Inflammatory macrophage treated with lipopolysaccharide for 4 hours (primary cell): ENCODE data around the gene EFR3B.
A peak's percentile ranks its signal among the peaks of the same experiment; 100 is the strongest.

ENCODE experiments used
- DNase-seq: peaks from one replicate; pipeline ENCODE4 v3.0.0-alpha.2; 2020

Gene EFR3B

DNA sequence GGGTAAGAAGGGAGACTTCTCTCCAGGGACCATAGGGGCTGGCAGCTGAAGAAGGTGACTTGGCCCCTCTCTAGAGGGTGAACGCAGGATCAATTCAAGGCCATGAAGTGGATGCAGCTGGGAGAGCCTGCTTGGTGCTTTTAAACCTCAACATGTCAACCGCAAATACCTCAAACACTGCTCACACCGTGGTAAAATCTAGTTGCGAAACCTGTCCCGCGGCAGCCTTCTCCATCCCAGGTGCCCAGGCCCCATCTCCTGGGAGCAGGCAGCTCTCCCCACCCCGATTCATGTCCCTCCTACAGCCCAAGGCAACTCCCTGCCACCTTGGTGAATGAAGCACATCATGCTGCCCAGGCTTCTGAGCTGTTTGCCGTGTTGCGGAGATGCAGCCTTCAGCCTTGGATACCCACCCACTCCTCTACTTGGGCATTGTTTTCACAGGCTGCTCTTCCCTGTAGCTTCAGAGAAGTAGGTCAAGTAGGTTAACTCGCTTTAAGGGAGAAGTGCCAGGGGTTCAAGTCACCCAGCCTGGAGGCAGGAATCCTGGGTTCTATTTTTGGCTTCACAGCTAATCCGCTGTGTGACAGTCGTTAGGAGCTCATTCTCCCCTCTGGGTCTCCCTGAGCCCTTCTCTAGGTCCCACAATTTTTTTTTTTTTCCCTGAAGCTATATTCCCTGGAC is 6.2 kb upstream of the EFR3B start:
- DNase-seq: no peak

- DNase-seq: no peak
Observed at GRCh38 chr2:25036221-25036559, 5.7 kb upstream of the EFR3B start.

GRCh38 chr2:25039126-25039525 is 2.8 kb upstream of the EFR3B start:
- DNase-seq: no peak

- DNase-seq: peak; percentile 38
Observed at GRCh38 chr2:25041307-25041927, 459 bp upstream of the EFR3B start.

GRCh38 chr2:25042321-25043240 is 705 bp downstream of the EFR3B start:
- DNase-seq: peak; percentile 20

GRCh38 chr2:25043241-25043867 is 1.5 kb downstream of the EFR3B start:
- DNase-seq: peak; percentile 42

DNA sequence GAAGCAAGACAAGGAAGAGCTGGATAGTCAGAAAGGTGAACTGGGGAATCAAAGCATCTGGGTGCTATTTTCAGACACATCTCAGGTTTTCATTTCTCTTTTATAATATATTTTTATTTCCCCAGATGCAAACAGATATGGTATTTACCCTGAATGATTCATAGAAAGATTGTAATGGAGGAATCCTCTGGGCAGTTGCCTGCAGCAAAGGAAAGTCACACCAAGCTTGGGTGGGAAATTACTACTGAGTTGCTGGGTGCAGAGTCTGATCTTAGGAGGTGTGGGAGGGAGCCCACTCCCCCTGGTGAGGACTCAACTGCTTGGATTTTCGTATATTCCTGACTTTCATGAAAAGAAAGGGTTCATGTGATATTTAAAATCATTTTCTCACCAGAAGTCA is 2.1 kb downstream of the EFR3B start:
- no peak for DNase-seq

DNA sequence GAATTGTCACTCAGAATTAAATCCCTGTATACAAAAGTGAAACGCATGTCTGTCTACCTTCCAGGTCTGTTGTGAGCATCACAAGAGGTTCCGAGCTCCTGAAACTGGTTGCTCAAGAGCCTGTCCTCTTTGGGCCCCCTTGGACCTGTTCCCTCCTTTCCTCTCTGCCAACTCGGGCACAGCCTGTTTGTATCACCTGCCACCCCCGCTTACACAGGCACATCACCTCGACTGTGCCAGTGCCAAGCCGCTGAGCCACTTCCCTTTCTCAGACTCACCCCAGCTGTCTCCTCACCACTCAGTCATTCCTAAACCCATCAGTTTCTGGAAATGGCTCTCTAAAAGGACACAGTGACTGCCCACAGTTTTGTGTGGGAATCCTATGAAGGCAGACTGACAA is 3.1 kb downstream of the EFR3B start:
- DNase-seq: peak; percentile 8

DNA sequence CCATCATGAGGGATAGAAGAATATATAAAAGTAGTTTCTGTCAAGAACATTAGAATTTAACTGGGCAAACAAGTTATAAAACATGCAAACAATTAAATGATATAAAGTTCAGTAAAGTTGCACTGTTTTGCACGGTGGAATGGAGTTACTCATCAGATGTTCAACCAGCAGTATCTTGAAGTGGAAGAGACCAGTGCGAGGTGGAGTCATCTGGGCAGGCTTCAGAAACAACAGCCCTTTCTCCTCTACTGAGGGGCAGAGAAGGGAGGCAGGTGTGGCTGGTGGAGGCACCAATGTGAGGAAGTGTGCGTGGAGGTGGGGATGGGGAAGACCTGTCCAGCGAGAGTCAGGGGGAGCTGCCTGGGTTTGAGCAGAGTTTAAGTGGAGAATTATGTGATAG is 7.5 kb downstream of the EFR3B start:
- DNase-seq: no peak

DNA sequence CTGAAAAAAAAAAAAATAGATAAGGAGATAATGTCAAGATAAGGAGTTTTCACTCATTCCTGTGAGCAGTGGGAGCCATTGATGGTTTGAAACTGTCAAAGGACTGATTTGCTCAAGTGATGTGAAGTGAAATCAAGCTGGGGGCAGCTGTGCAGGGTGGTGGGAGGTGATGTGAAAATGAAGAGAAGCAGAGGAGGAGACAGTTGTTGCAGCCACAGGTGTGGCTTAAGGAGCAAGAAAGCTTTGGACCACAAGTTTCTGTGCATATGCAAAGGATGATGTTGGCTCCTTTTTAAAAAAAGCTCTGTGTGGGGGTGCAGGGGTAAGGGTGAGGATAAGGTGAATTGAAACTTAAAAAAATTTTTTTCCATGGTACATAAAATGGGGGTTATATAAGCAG is 8.3 kb downstream of the EFR3B start:
- DNase-seq: no peak

- DNase-seq: no peak
Observed at GRCh38 chr2:25053041-25053440, 11.2 kb downstream of the EFR3B start.

GRCh38 chr2:25054720-25055119 is 12.8 kb downstream of the EFR3B start:
- no peak for DNase-seq

DNA sequence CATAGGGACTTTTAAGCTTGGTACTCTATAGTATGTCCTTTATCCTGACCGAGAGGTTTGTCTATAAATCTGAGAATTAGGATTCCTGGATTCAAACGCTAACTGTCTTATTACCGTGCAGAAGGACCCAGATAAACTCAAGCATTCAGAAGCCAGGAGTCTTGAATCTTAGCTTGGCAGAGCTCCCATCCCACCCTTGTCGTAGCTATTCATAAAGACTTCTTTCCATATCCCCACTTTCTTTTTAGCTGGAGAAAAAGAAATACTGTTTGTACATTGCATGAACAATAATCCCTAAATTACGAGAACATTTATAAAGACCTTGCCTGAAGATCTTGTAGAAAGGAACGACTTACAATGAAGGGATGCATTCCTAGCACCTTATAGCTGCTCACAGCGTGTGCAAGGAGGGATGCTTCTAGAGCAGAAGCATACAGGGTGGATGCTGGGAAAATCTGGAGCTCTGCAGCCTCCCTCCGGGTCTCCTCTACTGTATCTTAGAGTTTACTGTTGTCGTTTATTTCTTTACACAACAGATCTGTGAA is 13.6 kb downstream of the EFR3B start:
- DNase-seq: no peak

DNA sequence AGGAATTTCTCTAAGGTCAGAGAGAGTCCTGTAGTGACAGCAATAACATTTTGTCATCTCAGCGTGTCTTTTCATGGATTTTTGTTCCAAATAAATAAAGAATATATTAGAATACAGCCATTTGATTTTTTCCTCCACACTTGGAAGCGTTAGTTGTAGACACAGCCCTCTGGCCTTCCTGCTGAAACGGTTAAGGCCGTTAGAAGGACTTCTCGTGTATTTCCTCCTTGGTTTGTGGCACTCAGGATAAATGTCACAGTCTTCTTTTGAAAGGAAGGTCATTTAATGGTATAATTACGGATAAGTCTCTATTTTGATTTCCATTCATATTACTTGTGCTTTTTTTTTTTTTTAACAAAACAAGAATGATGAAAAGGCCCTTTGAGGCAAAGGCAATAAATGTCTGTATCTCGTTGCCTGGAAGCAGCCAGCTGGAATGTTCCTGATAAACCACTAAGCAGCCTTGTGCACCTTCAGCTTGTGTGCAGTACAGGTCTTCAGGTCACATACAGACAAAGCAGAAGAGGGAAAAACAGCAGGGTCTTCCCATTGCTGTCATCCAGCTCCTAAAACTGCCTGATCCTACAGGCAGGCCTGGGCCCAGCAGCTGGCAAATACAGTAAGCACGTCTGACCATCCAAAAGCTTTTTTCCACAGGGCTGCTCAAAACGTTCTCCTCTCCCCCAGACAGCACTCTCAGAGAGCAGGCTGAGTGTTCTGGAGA is 14.4 kb downstream of the EFR3B start:
- DNase-seq: no peak

- no peak for DNase-seq
Observed at GRCh38 chr2:25062511-25062917, 20.6 kb downstream of the EFR3B start.

- DNase-seq: no peak
Observed at GRCh38 chr2:25063876-25064660, 22.2 kb downstream of the EFR3B start.

DNA sequence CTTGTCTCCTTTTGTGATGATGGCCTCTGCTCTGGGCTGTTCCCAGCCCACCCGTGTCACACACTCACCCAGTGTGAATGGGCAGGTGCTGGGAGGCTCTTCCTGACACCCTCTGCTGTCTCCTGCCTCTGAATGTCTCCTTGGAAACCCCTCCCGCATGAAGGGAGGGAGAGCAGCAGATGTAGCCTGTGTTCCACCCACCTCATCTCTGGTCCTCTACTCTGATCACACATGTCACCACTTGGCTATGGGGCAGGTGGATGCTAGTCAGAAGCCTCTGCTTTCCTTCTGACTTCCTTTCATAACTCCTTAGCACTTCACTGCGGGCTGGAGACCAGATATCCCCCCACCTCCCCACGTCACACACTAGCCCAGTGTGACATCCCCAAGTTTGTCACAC is 23.9 kb downstream of the EFR3B start:
- DNase-seq: no peak

- DNase-seq: no peak
Observed at GRCh38 chr2:25066455-25066854, 24.6 kb downstream of the EFR3B start.

GRCh38 chr2:25068217-25068616 is 26.3 kb downstream of the EFR3B start:
- DNase-seq: no peak

DNA sequence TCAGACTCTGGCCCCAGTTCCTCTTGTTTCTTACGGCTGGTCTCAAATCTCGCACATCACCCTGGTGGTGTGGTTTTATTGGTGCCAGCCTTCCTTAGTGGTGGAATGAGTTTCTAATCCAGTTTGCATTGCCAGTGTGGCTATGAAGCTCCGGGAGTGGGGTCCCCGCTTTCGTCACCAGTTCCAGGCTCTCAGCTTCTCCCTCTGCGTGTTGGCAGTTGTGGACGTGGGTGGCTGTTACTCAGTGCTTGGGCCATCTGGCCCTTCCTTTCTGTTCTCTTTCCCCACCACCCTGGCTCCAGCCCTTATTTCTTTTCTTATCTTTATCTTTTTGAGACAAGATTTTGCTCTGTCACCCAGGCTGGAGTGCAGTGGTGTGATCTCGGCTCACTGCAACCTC is 30.1 kb downstream of the EFR3B start:
- peak; percentile 48 for DNase-seq

GRCh38 chr2:25072606-25073005 is 30.7 kb downstream of the EFR3B start:
- DNase-seq: no peak

GRCh38 chr2:25073025-25073424 is 31.1 kb downstream of the EFR3B start:
- DNase-seq: no peak
